GM19099 (cell line): ENCODE results near the gene ANKRD11.

Source experiments
- POLR2A ChIP-seq: IDR thresholded peaks from 3 replicates; pipeline ENCODE4 v1.6.1; 2011; ENCODE audit warnings: low read depth; ENCODE audit not compliant: insufficient read length; ENCODE audit errors: extremely low read depth

ANKRD11 gene

DNA sequence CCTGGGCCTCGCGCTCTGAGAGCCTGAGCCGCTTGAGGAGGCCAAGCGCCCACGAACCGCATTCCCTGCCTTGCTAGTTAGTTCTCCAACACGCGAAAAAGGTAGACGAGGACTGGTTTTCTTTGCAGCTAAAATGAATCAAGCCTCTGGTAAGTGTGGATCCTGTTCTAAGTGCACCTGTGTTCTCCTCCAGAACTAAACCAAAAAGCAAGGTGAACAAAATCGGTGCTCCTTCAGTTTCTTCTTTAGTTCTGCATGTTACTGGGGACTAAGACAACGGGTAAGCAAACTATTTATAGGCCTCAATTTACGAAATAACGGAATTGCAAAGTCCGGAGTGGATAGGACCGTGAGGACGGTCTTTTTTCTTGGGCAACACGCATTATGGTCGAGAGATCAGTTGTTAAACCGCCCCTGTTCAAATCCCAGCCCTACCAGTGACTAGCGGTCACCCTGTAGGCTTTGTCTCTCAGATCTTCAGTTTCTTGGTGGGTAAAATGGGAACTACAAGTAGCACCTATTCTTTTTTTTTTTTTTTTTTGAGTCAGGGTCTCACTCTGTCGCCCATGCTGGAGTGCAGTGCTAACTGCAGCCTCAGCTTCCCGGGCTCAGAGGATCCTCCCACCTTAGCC is 993 bp upstream of the ANKRD11 start:
- TF ChIP-seq POLR2A = no peak

DNA sequence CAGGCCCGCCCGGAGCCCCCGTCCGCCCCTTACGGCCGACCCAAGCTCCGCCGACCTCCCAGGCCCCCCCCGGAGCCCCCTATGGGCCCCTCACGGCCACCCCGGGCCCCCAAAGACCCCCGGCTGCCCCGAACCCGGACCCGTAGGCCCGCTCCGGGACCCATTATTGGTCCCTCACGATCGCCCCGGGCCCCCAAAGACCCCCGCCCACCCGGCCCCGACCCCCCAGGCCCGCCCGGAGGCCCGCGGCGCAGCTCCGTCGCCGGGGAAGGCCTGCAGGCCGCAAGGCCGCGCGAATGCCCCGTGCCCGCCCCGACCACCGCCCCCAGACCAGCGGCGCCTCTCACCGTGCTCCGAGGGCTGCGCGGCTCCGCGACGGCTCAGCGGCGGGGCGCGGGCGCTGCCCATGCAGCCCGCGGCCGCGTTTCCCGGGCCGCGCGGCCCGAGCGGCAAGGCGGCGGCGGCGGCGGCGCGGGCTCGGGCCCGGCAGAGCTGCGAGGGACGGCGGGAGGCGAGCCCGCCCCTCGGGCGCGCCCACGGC is 393 bp downstream of the ANKRD11 start:
- TF ChIP-seq POLR2A = no peak

DNA sequence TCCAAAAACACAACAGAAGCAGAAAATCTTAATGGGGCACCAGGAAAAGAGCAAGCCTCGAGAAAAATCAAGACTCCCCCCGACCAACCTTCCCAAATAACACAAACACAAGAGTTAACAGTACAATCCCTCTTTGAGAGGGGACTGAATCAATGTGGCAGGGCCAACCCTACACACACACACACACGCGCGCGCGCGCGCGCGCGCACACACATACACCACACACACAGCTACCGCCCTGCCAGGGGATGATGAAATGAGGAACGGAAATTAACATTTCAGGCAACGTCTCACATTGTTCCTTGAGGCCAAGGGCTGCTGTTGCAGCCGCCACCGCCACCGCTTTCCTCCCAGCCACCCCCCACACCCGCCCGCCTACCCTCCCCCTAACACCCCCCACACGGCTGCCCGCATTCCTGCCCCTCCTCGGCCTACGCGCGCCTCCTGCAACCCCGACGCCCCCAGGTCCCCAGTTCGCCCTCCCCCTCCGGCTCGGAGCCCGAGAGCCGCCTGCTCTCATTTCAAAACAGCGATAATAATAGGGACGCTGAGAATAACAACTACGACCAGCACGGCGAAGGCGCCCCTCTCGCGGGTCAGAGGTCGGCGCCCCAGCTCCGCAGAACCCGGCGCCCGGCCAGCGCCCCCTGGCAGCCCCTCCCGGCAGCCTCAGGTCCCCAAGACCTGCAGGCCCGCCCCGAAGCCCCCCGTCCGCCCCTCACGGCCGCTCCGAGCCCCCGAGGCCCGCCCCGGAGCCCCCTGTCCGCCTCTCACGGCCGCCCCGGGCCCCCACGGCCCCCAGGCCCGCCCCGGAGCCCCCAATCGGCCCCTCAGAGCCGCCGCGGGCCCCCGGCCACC is 1.1 kb downstream of the ANKRD11 start:
- TF ChIP-seq POLR2A = no peak

DNA sequence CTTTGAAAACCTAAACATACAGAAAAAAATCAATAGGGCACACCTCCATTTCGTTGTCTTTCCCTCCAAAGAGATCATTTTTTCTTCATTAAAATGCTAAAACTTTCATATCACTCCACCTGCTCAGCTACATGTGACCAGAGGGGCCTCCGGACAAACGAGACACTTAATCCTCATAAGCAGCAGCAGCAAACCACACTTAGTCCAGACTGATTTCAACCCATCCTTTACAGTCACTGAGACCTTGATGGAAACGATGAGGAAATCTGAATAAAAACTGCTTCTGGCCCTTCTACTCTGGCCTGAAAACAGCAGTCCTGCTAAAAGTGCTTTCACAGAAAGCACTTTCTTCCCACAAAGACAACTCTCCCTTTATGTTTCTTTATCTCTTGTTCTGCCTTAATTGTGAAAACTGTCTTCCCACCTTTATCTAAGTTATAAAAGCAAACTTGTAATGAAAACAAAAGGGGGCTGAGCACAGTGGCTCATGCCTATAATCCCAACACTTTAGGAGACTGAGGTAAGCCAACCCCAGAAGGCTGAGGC is 4.6 kb downstream of the ANKRD11 start:
- no peak for TF ChIP-seq POLR2A

DNA sequence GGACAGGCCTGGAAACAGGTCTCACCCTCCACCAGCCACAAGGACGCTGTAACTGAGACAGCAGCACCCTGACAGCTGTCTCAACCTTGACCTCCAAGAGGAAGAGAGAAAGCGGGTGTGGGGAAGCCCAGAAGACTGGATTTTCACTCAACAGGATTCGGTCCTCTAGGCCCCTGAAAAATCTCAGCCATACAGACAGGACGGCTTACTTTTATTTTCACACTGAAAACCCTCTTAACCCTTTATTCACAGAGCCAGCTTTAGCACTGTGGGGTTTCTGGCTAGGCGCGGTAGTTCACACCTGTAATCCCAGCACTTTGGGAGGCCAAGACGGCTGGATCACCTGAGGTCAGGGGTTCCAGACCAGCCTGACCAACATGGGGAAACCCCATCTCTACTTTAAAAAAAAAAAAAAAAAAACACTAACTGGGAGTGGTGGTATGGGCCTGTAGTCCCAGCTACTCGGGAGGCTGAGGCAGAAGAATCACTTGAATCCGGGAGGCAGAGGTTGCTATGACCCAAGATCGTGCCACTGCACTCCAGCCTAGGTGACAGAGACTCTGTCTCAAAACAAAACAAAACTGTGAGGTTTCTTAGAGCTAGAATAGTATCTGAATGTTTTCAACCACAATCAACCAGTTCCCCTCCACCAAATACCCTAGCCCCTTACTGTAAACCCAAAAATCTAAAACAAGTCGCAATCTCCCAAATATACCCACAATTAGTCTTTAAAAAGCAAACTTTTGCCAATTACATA is 5.3 kb downstream of the ANKRD11 start:
- TF ChIP-seq POLR2A = no peak

DNA sequence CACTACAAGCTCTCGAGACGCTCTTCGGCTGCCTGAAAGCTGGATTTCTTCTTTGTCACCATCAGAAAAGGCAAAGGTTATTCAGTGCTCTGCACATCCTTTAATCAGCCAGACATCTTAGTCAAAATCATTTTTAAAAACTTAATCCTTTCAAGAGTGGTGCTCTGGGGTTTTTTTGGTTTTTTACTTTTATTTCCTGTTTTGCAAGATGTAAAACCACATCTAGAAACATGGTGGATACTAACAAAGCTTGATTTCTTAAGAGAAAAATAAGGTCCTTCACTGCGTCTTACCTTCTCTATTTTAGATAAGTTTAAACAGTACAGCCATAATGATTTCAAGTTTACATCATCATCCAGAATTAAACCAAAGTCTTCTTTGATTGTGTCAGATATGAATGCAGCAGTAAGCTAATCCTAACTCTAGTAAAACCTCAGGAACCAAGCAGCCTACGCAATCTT is 6.3 kb downstream of the ANKRD11 start:
- no peak for TF ChIP-seq POLR2A

DNA sequence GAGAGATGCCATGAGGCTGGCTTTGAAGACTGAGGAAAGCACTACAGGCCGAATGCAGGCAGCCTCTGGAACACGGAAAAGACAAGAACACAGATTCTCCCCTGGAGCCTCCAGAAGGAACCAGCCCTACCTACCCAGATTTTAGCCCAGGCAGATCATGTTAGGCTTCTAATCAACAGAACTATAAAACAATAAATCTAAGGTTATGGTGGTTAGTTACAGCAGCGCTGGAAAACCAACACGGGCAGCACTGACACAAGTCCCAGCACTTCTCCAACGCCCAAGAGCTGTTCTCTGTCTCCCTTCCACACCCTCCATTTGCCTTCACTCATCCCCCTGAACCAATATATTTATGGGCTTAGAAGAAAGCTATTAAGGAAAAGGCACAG is 7.5 kb downstream of the ANKRD11 start:
- TF ChIP-seq POLR2A = no peak

DNA sequence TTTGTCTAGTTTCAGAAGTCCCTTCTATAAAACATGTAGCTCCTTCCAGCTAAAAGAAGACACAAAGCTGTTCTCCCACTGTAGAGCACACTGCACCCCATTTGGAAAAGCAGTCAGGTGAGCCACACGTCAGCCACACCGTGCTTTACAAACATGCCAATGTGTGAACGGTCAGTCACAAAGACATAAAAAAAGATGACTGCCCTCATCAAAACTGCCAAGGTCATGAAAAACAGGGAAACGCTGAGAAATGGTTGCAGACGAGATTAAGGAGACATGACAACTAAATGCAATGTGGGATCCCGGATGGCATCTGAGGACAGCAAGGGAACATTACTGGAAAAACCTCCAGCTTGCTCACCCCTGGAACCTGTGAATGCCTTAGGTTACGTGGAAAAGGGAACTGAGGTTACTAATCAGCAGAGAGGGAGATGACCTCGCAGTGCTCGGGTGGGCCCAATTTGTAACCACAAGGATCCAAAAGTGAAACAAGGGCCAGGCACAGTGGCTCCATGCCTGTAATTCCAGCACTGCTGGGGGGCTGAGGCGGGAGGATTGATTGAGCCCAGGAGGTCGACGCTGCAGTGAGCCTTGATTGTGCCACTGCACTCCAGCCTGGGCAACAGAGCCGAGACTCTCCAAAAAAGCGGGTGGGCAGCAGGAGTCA is 8.1 kb downstream of the ANKRD11 start:
- no peak for TF ChIP-seq POLR2A

DNA sequence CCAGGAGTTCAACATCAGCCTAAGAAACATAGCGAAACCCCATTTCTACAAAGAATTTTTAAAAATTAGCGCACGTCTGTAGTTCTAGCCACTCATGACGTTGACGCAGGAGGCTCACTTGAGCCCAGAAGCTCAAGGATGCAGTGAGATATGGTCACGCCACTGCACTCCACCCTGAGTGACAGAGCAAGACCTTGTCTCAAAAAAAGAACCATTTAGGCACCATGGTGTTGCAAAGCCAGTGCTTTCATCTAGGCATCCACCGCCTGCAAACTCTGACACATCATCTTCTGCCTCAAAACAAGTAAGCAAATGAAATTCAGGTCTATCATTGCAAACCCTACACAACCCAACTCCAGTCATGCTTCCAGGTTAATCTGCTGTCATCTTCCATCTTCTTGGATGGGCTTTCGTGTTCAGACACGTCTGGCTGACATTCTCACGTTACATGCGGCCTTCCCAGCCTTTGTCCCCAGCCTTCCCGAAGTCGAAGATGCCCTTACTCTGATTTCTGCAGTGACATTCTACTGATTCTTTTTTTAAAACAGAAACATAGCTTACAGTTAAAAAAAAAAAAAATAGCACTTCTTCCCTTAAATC is 8.9 kb downstream of the ANKRD11 start:
- TF ChIP-seq POLR2A = no peak

DNA sequence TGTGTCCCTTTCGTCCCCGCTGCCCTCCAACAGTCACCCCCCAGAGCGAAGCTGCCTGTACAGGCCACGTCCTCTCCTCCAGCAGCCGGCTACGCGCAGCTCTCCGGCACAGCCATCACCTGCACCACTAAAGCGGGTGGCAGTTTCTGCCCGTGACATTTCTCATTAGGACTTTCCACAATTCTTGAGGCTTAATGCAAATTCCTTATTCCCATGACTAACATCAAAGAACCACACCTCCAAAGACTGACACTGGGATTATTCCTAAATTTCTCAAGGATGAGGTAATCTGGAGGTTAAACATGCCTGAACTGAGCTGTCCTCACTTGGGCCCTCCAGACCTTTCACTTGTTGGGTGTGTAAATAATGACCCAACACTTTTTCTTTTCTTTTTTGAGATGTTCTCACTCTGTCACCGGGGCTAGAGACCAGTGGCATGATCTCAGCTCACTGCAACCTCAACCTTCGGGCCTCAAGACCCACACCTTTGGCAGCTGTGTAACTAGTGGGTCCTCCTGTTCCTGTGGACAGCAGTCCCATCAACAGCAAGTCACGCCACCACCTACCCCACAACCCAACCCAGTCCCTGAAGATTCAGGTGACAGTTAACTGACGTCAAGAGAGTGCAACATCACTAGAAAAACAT is 11.7 kb downstream of the ANKRD11 start:
- TF ChIP-seq POLR2A = no peak

DNA sequence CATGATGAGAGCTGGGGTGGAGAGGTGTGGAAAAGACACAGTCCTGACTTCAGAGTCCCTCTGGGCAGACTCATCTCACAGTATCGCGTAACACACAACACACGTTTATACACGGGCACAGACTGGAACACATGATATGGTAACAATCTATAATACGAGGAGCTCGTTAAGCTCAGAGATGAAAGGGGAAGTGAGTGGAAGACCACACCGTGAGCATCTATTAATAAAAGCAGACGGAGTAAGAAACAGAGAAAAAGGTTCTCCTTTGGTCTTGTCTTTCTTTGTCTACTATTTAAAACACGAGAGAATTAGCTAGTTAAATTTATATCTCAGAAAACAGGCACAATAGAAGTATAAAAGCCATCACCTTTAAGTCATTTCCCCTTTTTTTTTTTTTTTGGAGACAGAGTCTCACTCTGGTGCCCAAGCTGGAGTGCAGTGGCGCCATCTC is 13.5 kb downstream of the ANKRD11 start:
- no peak for TF ChIP-seq POLR2A

DNA sequence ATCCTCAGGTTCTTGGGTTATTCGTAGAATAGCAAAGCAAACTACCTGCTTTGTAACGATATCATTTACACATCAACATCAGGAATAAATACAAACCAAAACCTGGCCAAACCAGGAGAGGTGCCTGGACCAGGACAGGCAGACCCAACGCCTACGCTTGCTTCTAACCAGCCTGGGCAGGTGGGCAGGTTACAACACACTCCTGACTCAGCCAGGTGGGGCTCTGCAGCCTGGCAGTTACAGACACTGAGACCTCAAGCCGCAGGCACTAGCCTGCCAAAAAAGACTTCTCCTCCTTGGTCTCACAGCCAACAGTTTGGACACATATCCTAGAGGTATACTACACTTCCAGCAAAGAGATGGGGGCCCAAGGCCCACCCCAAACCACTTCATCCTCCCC is 14.0 kb downstream of the ANKRD11 start:
- no peak for TF ChIP-seq POLR2A

DNA sequence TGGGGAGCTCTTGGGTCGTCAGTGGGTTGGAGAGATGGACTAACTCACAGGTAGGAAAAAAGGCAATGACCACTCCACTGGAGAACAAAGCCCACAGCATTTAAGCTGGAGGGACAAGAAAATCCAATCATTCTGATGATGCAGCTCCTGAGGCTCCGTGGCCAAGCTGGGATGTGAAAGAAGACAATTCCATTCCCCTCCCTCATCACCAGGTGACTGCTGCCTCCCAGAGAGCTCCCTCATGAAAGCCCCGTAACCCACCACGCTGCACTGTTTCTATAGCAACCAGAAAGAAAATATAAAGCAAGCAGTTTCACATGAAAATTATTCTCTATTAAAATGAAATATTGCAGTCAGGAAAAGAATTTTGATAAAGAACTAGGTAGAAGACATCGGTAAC is 15.2 kb downstream of the ANKRD11 start:
- no peak for TF ChIP-seq POLR2A
